ENCODE measurements around the gene CNTNAP5. TPM values are rescaled to one million over a fixed set of nuclear protein-coding genes. Genes with fewer than 3 reads are reported as not detected.

CNTNAP5 gene

DNA sequence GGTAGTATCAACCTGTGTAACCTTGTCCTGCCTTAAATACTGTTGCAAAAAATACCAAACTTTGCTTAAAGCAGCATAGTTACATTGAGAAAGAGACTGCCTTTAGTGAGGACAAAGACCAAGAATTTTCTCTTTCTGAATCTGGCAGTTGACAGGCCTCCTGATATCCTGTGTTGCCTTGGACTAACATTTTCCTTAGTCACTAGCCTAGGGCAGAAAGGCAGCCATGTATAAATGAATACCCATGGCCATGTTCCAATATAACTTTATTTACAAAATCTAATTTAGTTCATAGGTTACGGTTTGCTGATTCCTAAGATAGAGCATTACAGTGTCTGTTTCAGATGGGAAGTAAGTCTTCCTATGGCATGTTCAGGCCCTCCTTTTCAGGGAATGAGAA is 895.4 kb downstream of the CNTNAP5 start:
- H3K4me1 ChIP-seq (ENCODE audit: control insufficient read depth, insufficient read depth, low read length), result no peaks in the 10 kb centered on the region
- H3K36me3 ChIP-seq (ENCODE audit: insufficient read depth, low read length), result no peaks in the 10 kb centered on the region
- no peak overlapping the region for H3K9ac ChIP-seq (ENCODE audit: low read depth, low read length)
- H3K27me3 ChIP-seq (ENCODE audit: control insufficient read depth, insufficient read depth, low read length), result no peaks in the 10 kb centered on the region
- no peak overlapping the region for H3K4me3 ChIP-seq (ENCODE audit: low read length)
- H3K4me2 ChIP-seq (ENCODE audit: low read length), result no peak overlapping the region
- peaks cover 31% of the 10 kb centered on the region for H3K9me3 ChIP-seq (replicated peaks; ENCODE audit: low read length)

DNA sequence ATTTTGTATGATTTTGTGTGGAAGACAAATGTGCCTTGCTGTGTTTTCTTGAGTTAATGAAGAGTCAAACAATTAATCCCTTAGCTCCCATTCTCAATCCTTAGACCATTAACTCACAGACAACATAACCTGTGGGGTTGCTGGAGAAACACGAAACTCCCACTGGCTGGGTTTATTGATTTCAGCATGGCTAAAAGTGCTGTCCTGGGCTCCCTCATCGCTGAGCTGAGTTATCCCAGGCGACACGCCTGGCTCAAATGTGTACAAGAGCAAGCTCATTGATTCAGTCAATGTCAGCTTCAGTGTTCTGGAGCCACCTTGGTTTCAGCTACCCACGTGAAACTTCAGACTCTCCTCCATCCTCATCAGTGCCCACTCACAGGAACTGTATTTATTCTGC is 896.1 kb downstream of the CNTNAP5 start:
- H3K27me3 ChIP-seq (ENCODE audit: control insufficient read depth, insufficient read depth, low read length), result no peaks in the 10 kb centered on the region
- H3K4me3 ChIP-seq (ENCODE audit: low read length), result no peak overlapping the region
- no peak overlapping the region for H3K9ac ChIP-seq (ENCODE audit: low read depth, low read length)
- no peak overlapping the region for H3K4me2 ChIP-seq (ENCODE audit: low read length)
- no peaks in the 10 kb centered on the region for H3K4me1 ChIP-seq (ENCODE audit: control insufficient read depth, insufficient read depth, low read length)
- H3K36me3 ChIP-seq (ENCODE audit: insufficient read depth, low read length), result no peaks in the 10 kb centered on the region
- H3K9me3 ChIP-seq (replicated peaks; ENCODE audit: low read length), result peaks cover 27% of the 10 kb centered on the region

DNA sequence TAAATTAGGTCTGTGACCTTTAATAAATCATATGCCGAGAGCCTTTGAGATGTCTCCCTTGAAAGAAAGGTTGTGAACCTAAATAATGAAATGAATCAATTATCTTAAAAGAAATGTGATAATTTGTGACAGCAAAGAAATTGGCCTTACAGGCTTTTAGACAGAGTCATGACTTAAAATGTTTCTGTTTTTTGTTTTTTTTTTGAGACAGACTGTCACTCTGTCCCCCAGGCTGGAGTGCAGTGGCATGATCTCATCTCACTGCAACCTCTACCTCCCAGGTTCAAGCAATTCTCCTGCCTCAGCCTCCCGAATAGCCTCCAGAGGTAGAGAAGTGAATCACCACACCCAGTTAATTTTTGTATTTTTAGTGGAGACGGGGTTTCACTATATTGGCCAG is 898.0 kb downstream of the CNTNAP5 start:
- H3K4me1 ChIP-seq (ENCODE audit: control insufficient read depth, insufficient read depth, low read length), result no peaks in the 10 kb centered on the region
- H3K9ac ChIP-seq (ENCODE audit: low read depth, low read length), result no peak overlapping the region
- peaks cover 27% of the 10 kb centered on the region for H3K9me3 ChIP-seq (replicated peaks; ENCODE audit: low read length)
- no peak overlapping the region for H3K4me2 ChIP-seq (ENCODE audit: low read length)
- H3K27me3 ChIP-seq (ENCODE audit: control insufficient read depth, insufficient read depth, low read length), result no peaks in the 10 kb centered on the region
- H3K36me3 ChIP-seq (ENCODE audit: insufficient read depth, low read length), result no peaks in the 10 kb centered on the region
- no peak overlapping the region for H3K4me3 ChIP-seq (ENCODE audit: low read length)

DNA sequence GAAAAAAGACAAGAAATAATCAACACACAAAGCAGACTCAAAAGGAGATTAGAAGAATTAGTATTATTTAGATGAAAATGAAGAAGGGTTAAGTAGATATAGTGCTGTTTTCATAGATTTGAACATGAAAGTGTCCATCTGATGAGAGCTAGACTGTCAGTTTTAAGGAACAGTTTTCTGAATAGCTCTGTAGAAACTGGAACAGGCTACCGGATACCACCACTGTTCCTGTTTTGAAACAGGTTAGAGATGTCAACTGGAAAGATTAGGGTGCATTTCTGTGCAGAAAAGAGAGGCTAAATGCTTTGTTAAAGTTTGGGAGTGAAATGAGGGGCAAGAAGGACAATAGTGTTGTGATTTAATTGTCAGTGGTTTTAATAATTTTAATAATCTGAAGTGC is 908.8 kb downstream of the CNTNAP5 start:
- H3K4me1 ChIP-seq (ENCODE audit: control insufficient read depth, insufficient read depth, low read length), result no peaks in the 10 kb centered on the region
- no peaks in the 10 kb centered on the region for H3K9me3 ChIP-seq (replicated peaks; ENCODE audit: low read length)
- no peak overlapping the region for H3K4me2 ChIP-seq (ENCODE audit: low read length)
- H3K27me3 ChIP-seq (ENCODE audit: control insufficient read depth, insufficient read depth, low read length), result no peaks in the 10 kb centered on the region
- H3K9ac ChIP-seq (ENCODE audit: low read depth, low read length), result no peak overlapping the region
- no peaks in the 10 kb centered on the region for H3K36me3 ChIP-seq (ENCODE audit: insufficient read depth, low read length)
- H3K4me3 ChIP-seq (ENCODE audit: low read length), result no peak overlapping the region

DNA sequence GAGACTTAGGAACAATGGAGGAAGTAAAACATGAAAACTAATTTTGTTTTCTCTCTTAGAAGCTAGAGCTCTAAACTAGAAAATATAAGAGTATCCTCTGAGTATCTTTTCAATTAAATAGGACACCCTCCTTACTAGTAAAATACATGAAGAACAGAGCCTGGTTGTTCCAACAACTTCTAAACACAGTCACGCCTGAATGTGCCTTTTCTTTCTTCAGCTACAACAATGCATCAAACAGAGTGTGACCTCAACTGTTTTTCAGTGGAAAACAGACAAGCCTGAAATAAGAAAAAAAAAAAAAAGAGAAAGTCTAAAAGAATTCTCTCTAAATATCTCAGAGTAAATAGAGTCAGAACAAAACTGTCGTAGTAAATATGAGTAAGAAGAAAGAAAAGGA is 928.8 kb downstream of the CNTNAP5 start:
- Histone ChIP-seq H3K9me3 (replicated peaks; ENCODE audit: low read length) (peaks cover 5% of the 10 kb centered on the region), H3K4me2 (ENCODE audit: low read length) (no peak overlapping the region), H3K27me3 (ENCODE audit: control insufficient read depth, insufficient read depth, low read length) (no peaks in the 10 kb centered on the region), H3K4me3 (ENCODE audit: low read length) (no peak overlapping the region), H3K36me3 (ENCODE audit: insufficient read depth, low read length) (no peaks in the 10 kb centered on the region), H3K9ac (ENCODE audit: low read depth, low read length) (no peak overlapping the region), H3K4me1 (ENCODE audit: control insufficient read depth, insufficient read depth, low read length) (no peaks in the 10 kb centered on the region)

DNA sequence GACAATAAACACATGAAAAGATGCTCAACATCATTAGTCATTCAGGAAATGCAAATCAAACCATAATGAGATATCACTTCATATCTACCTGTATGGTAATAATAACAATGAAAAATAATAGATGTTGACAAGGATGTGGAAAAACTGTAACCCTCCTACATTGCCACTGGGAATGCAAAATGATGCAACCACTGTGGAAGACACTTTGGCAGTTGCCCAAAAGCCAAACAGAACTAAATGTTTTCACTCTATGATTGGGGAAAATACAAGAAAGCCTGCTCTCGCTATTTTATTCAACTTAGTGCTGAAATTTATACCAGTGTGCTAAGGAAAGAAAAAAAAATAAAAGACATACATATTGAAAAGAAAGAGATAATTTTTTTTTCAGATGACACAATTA is 934.5 kb downstream of the CNTNAP5 start:
- Histone ChIP-seq H3K27me3 (ENCODE audit: control insufficient read depth, insufficient read depth, low read length) (no peaks in the 10 kb centered on the region), H3K4me1 (ENCODE audit: control insufficient read depth, insufficient read depth, low read length) (no peaks in the 10 kb centered on the region), H3K9me3 (replicated peaks; ENCODE audit: low read length) (no peaks in the 10 kb centered on the region), H3K4me2 (ENCODE audit: low read length) (no peak overlapping the region), H3K36me3 (ENCODE audit: insufficient read depth, low read length) (no peaks in the 10 kb centered on the region), H3K9ac (ENCODE audit: low read depth, low read length) (no peak overlapping the region), H3K4me3 (ENCODE audit: low read length) (no peak overlapping the region)

DNA sequence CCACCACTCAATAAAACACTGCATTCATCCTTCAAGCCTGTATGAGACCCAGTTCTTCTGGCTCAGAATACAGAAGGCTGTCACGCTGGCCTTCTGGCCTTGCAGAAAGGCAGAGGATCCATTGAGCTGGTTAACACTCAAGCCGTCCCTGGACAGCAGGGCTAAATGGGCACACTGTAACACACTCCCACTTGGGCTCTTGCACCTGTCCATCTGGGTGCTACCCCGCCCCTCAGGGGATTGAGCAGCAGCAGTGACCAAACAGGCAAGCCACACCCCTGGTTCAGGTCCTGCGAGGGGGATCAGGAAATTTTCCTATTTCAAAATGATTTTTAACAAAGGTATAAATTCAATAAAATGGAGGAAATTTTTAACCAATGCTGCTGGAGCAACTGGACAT is 936.0 kb downstream of the CNTNAP5 start:
- H3K27me3 ChIP-seq (ENCODE audit: control insufficient read depth, insufficient read depth, low read length), result no peaks in the 10 kb centered on the region
- H3K36me3 ChIP-seq (ENCODE audit: insufficient read depth, low read length), result no peaks in the 10 kb centered on the region
- no peaks in the 10 kb centered on the region for H3K4me1 ChIP-seq (ENCODE audit: control insufficient read depth, insufficient read depth, low read length)
- H3K4me2 ChIP-seq (ENCODE audit: low read length), result no peak overlapping the region
- no peak overlapping the region for H3K4me3 ChIP-seq (ENCODE audit: low read length)
- H3K9ac ChIP-seq (ENCODE audit: low read depth, low read length), result no peak overlapping the region
- no peaks in the 10 kb centered on the region for H3K9me3 ChIP-seq (replicated peaks; ENCODE audit: low read length)

Small RNAs within 50 kb of the gene (small RNA-seq; reads per million reads assigned to genes)
- not detected for gene AC019159.1
- gene MTND5P22, result not detected
- not detected for gene RNA5SP102
